Stimulated activated CD4-positive, alpha-beta T cell treated with anti-CD3 and anti-CD28 coated beads, Interleukin-1b, Interleukin-23, amount 100 ng/mL, for 4 hours (primary cell): ENCODE results near the gene MOCS1.

Experiments used
- DNase-seq, 2 donors: peaks; one replicate each; pipeline ENCODE4 v3.0.0-alpha.2; 2020; ENCODE audit warnings: low read depth in 2 of 2

MOCS1 gene

DNA sequence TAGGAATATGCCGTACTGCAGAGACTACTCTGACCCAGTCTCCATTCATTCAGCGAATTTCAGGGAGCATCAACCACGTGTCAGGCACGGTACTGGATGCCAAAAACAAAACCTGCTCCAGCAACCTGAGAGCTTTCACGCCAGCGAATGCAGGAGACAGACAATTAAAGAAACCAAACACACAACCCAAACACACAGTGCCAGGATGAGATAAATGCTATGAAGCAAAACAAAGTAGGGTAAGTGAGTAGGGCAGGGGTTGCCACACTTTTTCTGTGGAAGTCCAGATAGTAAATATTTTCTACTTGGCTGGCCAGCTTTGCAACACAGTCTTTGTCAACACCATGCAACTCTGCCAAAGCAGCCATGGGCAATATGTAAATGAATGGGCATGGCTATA lies 10.0 kb downstream of the MOCS1 start:
- no peak for DNase-seq

DNA sequence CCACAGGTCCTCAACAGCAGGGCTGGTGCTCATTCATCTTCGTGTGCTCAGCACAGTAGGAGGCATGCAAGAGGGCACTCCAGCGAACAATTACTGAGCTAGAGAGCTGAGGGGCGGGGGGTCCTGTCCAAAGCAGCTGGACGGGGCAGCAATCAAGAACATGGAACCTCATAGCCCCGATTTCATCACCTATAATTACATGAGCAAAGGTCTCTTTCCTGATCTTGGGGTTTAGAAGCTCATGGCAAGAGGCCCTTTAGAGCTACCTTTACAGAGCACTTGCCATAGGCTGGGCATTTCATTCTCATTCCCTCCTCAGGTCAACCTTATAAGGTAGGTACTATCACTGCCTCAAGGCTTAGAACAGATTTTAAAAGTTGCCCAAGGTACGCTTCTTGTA lies 10.4 kb downstream of the MOCS1 start:
- no peak for DNase-seq

DNA sequence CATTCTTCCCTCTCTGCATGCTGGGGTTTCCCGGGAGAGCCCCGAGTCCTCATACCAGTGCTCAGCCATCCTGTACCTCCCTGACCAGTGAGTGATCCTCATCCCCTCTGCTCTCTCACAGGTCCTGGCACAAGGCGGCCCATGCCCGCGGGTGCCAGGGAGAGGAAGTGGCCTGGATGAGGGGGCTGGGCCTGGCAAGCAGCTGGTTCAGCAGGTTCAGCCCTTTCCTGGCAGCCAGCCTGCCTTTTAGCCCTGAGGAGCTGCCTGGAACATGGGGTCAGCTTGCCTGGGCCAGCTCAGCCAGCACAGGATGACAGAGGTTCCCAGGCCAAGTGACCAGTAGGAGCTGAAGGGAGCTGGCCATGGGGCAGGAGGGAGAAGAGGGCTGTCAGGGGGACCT lies 10.9 kb downstream of the MOCS1 start:
- DNase-seq: no peak

DNA sequence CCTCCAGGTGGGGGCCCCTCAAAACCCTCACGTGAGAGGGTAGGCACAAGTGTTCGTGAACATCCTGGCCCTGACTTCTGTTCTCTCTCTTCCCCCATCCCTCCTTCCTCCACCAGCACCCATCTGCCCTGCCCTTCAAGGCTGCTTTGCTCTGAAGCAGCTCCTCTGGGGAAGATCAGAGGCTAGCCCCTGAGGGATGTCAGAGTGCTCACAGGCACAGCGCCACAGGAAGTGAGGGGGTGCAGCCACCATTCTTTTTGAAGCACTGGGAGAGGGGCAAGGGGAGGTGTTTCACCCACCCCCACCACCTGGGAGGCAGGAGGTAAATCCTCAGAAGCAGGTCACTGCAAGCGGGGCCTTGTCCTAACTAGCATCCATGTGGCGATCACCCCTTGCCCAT lies 11.4 kb downstream of the MOCS1 start:
- no peak for DNase-seq

DNA sequence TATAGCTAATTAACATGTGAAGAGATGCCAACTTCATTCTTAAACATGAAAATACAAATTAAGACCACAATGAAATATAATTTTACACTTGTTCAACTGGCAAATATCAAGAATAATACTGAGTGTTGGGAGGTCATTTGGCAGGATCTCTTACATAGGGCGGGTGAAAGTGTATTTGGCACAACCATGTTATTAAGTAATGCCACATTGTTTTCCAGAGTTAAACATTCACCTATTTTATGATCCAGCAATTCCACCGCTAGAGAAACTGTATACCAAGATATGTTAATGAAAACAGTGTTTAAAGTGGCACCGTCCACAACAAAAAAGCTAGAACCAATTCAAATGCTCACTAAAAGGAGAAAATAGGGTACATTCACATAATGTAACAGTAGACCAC lies 14.1 kb downstream of the MOCS1 start:
- no peak for DNase-seq

DNA sequence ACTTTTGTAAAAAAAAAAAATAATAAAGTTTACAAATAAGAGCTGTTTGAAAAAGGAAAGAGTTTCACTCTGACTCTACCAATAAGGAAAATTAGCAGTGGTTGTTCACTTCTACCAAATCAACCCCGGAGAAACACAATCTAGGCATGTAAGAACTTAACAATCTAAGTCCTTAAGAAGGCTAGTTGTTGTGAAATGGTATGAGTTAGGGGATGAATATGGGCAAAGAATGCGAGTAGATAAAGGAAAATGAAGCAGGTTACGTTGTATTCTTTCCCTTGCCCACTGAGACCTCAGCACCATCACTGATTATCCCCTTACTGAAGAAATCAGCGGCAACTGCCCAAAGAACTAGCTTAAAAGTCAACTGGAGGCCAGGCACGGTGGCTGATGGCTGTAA lies 15.4 kb downstream of the MOCS1 start:
- DNase-seq: no peak

DNA sequence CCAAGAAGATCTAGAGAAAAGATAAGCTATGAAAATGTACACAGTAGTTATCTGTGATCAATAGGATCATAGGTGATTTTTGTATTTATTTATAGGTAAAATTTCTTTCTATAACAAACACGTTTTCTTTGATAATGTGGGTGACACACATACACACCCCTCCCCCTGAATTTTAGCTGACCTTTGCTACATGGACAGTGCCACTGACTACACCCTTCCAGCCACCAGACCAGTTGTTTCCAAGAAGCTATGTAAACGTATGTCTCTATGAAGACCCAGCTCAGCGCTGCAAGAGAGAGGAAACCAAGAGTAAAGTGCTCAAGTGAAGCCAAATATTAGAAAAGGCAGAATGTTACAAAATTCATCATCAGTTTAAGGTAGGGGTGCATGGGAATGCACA lies 16.3 kb downstream of the MOCS1 start:
- no peak for DNase-seq

DNA sequence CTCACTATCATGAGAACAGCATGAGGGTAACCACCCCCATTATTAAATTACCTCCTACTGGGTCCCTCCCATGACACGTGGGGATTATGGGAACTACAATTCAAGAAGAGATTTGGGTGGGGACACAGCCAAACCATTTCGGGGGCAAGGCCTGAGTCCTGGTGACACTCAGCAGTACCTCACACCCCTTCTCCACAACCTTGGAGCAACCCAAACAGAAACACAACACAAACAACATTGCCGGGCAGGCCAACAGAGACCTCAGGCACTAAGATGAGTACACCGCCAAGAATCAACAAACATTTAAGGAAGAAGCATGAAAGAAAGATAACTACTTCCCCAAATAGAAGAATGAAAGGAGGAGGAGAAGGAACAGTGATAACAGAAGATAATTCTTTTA lies 16.9 kb downstream of the MOCS1 start:
- DNase-seq: no peak

DNA sequence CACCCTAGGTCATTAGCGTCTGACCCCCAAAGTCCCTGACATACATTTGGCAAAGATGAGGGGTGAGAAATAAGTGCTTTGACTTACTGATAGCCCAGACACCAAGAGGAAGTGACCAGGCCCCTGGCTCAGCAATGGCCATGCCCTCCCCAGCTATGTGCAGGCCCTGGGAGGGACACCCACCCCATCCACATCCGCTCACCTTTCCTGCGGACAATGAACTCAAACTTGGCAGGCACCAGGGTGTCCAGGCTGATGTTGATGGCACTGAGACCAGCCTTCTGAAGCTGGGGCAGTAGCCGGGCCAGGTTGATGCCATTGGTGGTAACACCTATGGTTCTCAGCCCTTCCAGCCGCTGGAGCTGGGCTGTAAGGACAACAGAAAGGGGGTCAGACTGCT lies 18.4 kb downstream of the MOCS1 start:
- no peak for DNase-seq

DNA sequence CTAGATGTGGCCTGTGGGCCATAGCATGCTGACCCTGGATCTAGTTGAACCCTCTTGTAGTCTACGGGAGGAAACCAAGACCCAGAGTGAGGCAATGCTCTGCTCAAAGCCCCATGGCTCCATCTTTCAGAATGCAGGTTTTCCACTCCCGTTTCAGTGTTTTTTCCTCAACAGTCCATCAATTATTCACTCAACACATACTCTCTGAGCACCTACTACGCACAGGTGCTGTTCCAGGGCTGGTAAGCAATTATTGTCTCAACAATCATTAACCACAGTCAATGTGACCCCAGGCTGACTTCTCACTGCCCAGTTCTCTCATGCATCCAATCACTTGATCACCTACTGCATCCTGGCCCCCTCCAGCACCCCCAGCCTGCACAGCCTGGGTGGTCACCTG lies 20.0 kb downstream of the MOCS1 start:
- no peak for DNase-seq

DNA sequence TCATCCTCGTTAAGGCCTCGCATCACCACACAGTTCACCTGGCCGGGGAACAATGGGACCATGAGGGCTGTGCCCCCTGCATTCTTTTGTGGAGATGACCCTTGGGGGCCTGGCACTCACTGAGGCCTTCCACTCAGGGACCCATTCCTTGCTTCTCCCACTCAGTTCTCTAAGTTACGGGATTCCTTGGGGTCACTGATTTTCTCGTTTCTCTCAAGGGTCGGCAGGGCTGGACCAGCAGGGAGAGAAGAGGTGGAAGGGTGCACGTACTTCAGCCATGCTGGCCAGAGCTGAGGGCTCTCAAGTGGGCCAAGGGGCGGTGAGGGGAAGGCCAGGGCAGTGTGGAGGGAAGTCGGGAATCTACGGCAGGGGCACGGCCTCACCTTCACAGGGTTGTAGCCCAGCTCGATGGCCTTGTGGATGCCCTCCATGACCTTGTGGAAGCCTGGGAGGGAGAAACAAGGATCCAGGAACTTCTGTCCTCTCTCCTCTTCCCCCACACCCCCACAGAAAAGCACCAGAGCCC lies 20.8 kb downstream of the MOCS1 start:
- DNase-seq: no peak

DNA sequence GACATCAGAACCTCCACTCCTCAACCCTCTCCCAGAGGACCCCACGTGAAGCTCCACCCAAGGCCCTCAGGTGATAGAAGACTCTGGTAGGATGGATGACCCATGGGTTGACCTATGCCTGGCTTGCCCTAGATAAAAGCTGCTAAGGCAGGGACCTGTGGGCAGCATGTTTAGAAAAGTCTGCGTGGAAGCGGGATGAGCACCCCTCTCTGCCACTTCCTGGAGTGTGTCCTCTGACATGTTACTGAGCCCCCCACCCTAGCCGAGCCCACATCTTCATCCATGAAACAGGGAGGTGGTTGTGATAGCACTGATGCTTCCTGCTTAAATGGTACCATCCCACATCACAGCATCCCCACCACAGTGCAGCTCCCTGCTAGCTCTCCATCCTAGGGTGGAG lies 21.8 kb downstream of the MOCS1 start:
- no peak for DNase-seq

DNA sequence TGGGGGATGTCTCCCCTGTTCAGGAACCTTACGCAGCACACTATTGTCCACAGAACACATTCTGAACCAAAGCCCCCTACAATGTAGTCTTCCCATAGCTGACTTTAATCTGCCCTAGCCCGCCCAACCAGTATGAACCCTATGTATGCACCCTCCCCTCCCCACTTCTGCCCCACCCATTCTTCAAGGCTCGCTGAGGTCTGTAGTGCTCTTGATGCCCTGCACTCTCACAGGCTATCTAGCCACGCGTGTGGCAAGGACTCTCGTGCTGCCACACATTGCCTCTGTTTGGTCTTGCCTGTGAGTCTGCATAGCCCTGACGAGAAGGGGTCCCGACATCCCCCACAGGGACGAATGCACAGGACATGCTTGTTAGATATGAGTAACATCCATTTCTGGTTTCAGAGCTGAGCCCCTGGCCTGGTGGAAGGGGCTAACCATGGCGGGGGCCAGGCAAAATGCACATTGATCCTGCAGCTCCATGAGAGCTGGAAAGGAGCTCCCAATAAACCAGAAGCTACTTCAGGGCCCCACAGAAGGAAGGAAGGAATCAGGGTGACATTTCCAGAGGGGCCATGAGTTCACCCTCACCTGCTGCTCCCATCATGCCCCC lies 22.6 kb downstream of the MOCS1 start:
- no peak for DNase-seq

DNA sequence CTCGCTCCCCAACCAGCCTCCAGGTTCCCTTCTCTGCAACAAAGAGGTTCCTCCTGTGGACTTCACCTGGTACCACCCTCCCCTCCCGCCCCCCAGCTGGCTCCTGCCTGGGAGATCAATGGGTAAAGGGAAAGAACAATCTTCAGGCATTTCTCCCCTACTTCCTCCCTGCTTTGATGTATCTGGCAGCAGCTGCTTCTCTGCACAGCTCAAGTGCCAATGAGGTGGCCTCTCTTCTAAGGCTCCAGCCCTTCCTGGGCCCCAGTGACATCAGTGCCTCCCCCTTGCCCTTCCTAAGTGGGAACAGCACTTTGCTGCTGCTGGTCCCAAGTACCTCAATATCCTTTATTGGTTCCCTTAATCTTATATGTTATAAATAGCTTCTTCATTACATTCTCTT lies 23.5 kb downstream of the MOCS1 start:
- DNase-seq: no peak

DNA sequence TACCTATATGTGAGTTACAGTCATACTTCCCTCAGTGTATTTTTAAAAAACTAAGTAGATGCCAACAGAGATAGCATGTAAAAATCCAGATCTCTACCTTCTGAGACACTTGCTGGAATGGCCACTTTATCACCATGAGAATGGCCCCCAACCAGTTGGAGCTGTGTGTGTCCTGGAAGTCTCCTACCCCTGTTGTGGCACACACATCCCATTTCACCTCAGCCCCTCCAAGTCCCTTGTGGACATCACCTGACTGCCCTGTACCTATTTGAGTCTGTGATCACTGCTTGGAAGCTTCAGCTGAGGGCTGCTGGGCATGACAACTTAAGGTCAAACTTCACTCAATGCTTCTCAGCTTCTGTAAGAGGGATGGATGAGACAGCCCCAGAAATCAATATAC lies 24.1 kb downstream of the MOCS1 start:
- DNase-seq: no peak

DNA sequence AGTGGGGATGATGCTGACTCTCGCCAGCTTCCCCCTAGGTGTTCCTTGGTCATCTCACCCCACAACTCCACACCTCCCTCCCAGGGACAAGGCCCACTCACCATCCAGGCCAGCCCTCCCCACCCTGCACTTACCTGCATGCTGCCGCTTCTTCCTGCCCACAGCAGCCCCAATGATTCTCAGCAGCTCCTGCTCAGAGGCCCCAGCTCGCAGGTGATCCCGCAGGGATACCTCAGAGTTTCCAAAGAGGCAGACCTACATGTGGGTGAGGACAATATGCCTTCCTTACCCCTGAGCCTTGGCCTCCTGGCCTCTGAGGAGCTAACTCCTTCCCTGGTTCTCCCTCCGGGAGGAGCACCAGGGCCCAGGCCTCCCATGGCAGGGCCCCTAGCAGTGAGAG lies 24.6 kb downstream of the MOCS1 start:
- DNase-seq: no peak

DNA sequence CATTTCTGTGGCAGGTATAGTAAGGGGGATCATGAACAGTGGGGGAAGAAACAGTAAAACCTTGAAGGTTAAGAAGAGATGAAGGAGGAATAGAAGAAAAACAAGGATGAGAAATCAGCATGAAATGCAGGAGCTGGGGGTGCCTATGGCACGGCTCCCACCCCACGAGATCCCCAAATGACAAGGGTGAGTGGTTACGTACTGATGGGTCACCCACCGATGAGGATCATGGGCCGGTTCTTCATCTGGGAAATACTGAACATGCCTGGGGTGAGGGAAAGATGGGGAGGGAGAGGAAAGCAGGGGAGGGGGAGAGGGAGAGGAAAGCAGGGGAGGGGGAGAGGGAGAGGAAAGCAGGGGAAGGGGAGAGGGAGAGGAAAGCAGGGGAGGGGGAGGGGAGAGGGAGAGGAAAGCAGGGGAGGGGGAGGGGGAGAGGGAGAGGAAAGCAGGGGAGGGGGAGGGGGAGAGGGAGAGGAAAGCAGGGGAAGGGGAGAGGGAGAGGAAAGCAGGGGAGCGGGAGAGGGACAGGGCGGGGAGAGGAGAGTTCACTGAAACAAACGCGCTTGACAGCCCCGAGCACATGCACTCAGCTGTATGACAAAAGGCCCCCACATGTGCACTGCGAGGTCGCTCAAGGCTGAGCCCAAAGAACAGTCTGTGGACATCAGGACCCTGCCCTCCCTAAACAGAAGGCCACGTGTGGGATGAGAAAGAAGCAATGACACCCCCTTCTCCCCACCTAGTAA lies 25.3 kb downstream of the MOCS1 start:
- no peak for DNase-seq

DNA sequence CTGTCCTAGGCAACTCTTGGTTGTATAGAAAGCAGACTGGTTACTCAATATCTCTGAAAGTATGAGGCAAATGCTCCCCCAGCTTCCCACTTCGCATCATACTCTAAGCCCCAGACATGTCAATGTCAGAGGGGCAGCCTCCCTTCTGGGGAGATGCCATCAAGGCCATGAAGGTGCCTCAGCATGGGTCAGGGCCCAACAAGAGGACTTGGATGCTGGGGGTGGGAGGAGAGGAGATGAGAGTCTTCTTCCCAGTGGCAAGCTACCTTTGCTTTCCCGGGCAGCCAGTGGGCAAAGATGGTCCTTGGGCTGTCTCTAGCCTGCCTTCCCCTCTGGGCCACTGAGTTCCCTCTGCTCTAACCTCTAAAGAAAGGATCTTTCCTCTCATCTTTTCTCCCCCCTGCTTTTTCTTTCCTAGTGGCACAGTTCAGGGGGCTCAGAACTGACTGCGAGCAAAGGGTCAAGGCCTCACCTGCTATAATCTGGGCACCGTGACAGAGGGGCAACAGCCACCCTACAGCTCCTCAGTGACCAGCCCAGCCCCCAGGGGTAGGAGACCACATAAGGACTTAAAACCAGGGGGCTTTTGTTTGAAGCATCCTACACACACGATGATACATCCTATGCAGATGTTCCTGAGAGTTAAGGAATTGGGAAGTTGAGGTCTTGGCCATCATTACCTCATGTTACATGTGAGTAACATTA lies 26.2 kb downstream of the MOCS1 start:
- no peak for DNase-seq

DNA sequence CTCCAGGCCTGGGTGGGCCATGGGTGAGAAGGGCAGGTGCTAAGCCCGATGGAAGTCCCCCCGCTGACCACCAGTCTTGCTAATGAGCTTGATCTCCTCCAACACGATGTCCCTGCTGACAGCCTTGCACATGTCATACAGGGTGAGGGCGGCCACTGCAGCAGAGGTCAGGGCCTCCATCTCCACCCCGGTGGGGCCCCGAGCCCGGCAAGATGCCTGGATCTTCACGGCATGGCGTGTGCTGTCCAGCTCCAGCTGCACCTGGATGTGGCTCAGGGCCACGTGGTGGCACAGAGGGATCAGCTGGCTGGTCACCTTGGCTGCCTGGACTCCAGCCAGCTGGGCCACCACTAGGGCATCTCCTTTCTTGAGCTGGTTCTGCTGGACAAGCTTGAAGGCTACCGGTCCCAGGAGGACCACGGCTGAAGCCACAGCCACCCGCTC lies 27.9 kb downstream of the MOCS1 start:
- DNase-seq: no peak

DNA sequence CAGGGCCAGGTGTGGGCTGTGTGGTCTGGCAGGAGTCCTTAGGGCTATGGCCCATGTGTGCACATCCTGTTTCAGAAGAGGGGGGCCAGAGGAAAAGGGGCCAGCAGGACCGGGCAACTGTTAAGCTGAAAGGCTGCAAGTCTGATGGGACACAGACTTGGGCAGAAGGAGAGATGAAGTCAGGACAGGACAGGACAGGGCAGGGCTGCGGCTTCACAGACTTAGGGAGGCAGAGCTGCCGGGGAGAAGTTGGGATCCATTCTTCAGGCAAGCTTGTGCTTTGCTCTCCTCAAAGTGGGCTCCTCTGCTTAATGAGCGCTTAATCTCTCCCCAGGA lies 28.7 kb downstream of the MOCS1 start:
- DNase-seq: no peak

DNA sequence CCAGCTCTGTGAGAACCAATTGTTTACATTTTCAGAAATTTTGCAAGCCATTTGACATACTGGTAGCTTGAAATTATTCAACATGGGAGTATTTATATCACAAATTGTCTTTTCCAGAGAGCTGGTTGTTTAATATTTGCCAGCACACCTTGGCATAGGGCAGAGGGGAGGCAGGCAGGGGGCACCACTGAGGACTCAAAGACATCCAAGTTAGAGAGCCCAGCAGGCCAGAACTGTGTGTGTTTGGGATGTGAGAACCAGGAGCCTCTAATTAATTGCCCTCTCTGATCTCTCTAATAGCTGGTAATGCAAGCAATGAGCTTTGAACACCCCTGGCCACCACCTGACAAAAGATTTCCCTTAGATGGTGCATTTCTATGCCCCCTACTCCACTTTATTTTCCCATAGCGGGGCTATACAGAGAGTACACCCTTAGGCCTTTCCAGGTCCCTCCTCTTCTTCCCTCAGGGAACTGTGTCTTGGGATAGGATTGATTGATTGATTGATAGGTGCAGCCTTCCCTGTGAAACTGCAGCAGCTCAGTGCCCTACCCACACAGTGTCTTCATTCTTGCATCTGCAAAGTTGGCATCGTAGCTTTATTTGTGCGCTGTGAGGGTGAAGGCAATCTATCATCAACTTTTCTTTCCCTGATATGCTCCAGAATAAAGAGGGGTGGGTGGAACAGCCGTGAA lies 29.2 kb downstream of the MOCS1 start:
- DNase-seq: no peak

DNA sequence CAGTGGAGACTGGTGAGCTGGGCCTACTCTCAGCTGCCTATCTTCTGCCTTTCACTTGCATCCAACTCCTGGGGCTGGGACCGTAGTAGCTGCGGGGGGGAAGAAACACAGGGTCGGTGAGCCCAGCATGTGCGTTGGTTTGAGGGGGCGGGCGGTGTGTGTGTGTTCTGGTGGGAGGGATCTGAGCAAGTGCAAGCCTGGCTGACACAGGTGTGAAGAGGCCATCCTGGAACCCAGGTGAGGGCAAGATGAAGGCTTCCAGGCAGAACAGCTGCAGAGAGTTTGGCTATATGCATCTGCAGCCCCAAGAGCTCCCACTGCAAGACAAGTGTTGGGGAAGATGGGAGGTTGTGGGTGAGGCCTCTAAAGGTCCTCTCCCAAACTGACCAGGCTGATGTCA lies 30.6 kb downstream of the MOCS1 start:
- no peak for DNase-seq
